ENCODE data around the gene GRHL1. TPM values are rescaled to one million over a fixed set of nuclear protein-coding genes. Genes with fewer than 3 reads are reported as not detected.

GRHL1 gene
- total RNA-seq, 1 experiment from 2014 or later: 2.7 TPM

DNA sequence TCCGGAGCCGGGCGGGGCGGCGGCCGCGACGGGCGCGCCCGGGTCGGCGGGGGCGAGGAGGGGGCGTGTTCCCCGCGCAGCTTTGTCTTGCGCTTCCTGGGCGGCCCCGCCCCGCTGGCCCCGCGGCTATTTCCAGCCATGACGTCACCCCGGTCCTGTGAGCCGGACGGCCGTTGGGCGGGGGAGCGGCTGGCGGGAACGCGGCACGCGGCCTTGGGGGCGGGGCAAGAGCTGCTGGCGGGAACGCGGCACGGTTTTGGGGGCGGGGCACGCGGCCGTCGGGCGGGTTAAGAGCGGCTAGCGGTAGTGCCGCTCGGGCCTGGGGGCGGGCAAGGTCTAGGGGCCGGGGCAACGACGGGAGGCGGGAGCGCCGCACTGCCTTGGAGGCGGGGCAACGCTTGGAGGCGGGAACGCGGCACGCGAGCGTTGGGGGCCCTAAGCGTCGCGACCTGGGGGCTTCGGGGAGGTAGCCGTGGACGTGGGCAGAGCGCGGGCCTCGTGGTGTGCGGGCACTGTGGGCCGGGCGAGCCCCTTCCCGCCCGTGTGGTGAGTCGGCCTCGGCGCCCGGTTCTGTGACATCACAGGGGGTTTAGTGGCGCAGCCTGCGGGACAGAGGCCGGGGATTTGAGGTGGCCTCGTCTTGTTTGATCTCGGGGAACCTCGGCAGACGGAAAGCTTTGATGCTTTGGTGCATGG, 92.6 kb downstream of the GRHL1 start (continued):
- TF ChIP-seq, protein P1, sequence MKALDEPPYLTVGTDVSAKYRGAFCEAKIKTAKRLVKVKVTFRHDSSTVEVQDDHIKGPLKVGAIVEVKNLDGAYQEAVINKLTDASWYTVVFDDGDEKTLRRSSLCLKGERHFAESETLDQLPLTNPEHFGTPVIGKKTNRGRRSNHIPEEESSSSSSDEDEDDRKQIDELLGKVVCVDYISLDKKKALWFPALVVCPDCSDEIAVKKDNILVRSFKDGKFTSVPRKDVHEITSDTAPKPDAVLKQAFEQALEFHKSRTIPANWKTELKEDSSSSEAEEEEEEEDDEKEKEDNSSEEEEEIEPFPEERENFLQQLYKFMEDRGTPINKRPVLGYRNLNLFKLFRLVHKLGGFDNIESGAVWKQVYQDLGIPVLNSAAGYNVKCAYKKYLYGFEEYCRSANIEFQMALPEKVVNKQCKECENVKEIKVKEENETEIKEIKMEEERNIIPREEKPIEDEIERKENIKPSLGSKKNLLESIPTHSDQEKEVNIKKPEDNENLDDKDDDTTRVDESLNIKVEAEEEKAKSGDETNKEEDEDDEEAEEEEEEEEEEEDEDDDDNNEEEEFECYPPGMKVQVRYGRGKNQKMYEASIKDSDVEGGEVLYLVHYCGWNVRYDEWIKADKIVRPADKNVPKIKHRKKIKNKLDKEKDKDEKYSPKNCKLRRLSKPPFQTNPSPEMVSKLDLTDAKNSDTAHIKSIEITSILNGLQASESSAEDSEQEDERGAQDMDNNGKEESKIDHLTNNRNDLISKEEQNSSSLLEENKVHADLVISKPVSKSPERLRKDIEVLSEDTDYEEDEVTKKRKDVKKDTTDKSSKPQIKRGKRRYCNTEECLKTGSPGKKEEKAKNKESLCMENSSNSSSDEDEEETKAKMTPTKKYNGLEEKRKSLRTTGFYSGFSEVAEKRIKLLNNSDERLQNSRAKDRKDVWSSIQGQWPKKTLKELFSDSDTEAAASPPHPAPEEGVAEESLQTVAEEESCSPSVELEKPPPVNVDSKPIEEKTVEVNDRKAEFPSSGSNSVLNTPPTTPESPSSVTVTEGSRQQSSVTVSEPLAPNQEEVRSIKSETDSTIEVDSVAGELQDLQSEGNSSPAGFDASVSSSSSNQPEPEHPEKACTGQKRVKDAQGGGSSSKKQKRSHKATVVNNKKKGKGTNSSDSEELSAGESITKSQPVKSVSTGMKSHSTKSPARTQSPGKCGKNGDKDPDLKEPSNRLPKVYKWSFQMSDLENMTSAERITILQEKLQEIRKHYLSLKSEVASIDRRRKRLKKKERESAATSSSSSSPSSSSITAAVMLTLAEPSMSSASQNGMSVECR (CRISPR knock-in tag; IDR thresholded peaks at IDR 0.05; ENCODE audit: borderline replicate concordance): peak; percentile 47; the same call in 1 of the 2 replicates
- TF ChIP-seq, protein P2, sequence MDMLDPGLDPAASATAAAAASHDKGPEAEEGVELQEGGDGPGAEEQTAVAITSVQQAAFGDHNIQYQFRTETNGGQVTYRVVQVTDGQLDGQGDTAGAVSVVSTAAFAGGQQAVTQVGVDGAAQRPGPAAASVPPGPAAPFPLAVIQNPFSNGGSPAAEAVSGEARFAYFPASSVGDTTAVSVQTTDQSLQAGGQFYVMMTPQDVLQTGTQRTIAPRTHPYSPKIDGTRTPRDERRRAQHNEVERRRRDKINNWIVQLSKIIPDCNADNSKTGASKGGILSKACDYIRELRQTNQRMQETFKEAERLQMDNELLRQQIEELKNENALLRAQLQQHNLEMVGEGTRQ (CRISPR knock-in tag; IDR thresholded peaks at IDR 0.05): peak; percentile 51; the same call in 1 of the 2 replicates
- TF ChIP-seq RELA (CRISPR knock-in tag; IDR thresholded peaks at IDR 0.05; ENCODE audit: borderline replicate concordance): peak; percentile 83; the same call in 1 of the 2 replicates
- TF ChIP-seq FOXK1 (CRISPR knock-in tag; IDR thresholded peaks at IDR 0.05): peak; percentile 74
- TF ChIP-seq, protein P3, sequence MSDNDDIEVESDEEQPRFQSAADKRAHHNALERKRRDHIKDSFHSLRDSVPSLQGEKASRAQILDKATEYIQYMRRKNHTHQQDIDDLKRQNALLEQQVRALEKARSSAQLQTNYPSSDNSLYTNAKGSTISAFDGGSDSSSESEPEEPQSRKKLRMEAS (CRISPR knock-in tag; IDR thresholded peaks at IDR 0.05): peak; percentile 94
- TF ChIP-seq, protein P4, sequence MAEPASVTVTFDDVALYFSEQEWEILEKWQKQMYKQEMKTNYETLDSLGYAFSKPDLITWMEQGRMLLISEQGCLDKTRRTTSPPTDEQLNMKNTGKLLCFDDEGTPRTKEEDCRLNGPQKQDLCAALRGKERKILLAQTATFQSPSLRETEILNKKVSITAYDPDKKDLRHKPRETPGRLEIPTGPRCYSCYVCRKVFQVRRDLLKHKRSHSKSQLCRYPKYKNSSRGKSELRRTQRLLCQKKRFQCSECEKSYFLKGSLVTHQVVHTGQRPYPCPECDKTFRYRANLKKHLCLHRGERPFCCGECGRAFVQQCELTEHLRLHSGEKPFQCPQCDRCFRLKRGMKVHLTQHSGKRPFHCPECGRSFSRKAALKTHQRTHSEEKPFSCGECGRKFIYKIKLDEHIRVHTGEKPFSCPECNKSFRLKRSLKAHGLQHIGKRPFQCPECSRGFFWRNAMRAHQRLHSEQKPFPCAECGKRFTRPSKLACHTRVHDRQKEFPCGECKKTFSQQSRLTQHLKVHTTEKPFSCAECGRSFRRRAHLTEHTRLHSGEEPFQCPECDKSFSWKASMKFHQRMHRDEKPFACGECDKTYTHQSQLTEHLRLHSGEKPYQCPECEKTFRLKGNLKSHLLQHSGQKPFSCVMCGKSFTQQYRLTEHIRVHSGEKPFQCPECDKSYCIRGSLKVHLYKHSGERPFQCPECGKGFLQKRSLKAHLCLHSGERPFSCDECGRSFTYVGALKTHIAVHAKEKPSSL (CRISPR knock-in tag; conservative IDR thresholded peaks at IDR 0.05): no peak
- TF ChIP-seq, protein P5, sequence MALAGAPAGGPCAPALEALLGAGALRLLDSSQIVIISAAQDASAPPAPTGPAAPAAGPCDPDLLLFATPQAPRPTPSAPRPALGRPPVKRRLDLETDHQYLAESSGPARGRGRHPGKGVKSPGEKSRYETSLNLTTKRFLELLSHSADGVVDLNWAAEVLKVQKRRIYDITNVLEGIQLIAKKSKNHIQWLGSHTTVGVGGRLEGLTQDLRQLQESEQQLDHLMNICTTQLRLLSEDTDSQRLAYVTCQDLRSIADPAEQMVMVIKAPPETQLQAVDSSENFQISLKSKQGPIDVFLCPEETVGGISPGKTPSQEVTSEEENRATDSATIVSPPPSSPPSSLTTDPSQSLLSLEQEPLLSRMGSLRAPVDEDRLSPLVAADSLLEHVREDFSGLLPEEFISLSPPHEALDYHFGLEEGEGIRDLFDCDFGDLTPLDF (CRISPR knock-in tag; IDR thresholded peaks at IDR 0.05): peak; percentile 93
- TF ChIP-seq, protein P6, sequence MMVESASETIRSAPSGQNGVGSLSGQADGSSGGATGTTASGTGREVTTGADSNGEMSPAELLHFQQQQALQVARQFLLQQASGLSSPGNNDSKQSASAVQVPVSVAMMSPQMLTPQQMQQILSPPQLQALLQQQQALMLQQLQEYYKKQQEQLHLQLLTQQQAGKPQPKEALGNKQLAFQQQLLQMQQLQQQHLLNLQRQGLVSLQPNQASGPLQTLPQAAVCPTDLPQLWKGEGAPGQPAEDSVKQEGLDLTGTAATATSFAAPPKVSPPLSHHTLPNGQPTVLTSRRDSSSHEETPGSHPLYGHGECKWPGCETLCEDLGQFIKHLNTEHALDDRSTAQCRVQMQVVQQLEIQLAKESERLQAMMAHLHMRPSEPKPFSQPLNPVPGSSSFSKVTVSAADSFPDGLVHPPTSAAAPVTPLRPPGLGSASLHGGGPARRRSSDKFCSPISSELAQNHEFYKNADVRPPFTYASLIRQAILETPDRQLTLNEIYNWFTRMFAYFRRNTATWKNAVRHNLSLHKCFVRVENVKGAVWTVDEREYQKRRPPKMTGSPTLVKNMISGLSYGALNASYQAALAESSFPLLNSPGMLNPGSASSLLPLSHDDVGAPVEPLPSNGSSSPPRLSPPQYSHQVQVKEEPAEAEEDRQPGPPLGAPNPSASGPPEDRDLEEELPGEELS (CRISPR knock-in tag; IDR thresholded peaks at IDR 0.05): peak; percentile 79
- TF ChIP-seq SP1 (CRISPR knock-in tag; conservative IDR thresholded peaks at IDR 0.05): peak; percentile 95
- TF ChIP-seq, protein P7, sequence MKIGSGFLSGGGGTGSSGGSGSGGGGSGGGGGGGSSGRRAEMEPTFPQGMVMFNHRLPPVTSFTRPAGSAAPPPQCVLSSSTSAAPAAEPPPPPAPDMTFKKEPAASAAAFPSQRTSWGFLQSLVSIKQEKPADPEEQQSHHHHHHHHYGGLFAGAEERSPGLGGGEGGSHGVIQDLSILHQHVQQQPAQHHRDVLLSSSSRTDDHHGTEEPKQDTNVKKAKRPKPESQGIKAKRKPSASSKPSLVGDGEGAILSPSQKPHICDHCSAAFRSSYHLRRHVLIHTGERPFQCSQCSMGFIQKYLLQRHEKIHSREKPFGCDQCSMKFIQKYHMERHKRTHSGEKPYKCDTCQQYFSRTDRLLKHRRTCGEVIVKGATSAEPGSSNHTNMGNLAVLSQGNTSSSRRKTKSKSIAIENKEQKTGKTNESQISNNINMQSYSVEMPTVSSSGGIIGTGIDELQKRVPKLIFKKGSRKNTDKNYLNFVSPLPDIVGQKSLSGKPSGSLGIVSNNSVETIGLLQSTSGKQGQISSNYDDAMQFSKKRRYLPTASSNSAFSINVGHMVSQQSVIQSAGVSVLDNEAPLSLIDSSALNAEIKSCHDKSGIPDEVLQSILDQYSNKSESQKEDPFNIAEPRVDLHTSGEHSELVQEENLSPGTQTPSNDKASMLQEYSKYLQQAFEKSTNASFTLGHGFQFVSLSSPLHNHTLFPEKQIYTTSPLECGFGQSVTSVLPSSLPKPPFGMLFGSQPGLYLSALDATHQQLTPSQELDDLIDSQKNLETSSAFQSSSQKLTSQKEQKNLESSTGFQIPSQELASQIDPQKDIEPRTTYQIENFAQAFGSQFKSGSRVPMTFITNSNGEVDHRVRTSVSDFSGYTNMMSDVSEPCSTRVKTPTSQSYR (CRISPR knock-in tag; IDR thresholded peaks at IDR 0.05): peak; percentile 83; the same call in 1 of the 2 replicates
- TF ChIP-seq NR1H2 (CRISPR knock-in tag; IDR thresholded peaks at IDR 0.05): no peak
- peak; percentile 93; the same call in 1 of the 2 replicates for TF ChIP-seq NFE2L1 (CRISPR knock-in tag; IDR thresholded peaks at IDR 0.05)
- TF ChIP-seq, protein P8, sequence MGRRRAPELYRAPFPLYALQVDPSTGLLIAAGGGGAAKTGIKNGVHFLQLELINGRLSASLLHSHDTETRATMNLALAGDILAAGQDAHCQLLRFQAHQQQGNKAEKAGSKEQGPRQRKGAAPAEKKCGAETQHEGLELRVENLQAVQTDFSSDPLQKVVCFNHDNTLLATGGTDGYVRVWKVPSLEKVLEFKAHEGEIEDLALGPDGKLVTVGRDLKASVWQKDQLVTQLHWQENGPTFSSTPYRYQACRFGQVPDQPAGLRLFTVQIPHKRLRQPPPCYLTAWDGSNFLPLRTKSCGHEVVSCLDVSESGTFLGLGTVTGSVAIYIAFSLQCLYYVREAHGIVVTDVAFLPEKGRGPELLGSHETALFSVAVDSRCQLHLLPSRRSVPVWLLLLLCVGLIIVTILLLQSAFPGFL (CRISPR knock-in tag; IDR thresholded peaks at IDR 0.05; ENCODE audit: borderline replicate concordance): peak; percentile 90
- TF ChIP-seq CREB1 (CRISPR knock-in tag; IDR thresholded peaks at IDR 0.05): peak; percentile 58; the same call in 1 of the 2 replicates
- TF ChIP-seq ZNF396 (CRISPR knock-in tag; IDR thresholded peaks at IDR 0.05; ENCODE audit: borderline replicate concordance): no peak
- peak; percentile 76 for TF ChIP-seq GABPB1 (CRISPR knock-in tag; IDR thresholded peaks at IDR 0.05)
- TF ChIP-seq, protein P9, sequence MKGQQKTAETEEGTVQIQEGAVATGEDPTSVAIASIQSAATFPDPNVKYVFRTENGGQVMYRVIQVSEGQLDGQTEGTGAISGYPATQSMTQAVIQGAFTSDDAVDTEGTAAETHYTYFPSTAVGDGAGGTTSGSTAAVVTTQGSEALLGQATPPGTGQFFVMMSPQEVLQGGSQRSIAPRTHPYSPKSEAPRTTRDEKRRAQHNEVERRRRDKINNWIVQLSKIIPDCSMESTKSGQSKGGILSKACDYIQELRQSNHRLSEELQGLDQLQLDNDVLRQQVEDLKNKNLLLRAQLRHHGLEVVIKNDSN (CRISPR knock-in tag; IDR thresholded peaks at IDR 0.05): peak; percentile 59; the same call in 1 of the 2 replicates
- TF ChIP-seq, protein P10, sequence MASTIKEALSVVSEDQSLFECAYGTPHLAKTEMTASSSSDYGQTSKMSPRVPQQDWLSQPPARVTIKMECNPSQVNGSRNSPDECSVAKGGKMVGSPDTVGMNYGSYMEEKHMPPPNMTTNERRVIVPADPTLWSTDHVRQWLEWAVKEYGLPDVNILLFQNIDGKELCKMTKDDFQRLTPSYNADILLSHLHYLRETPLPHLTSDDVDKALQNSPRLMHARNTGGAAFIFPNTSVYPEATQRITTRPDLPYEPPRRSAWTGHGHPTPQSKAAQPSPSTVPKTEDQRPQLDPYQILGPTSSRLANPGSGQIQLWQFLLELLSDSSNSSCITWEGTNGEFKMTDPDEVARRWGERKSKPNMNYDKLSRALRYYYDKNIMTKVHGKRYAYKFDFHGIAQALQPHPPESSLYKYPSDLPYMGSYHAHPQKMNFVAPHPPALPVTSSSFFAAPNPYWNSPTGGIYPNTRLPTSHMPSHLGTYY (CRISPR knock-in tag; IDR thresholded peaks at IDR 0.05): no peak
- peak; percentile 18; the same call in 1 of the 2 replicates for TF ChIP-seq ESRRA (CRISPR knock-in tag; IDR thresholded peaks at IDR 0.05; ENCODE audit: borderline replicate concordance)
